Measurements from ENCODE around the gene CD99L2.
"Not testable (repeated sequence)": the region's sequence is repeated elsewhere in the genome, so short reads cannot be mapped to it uniquely, and the experiment has no call there.

CD99L2 gene

GRCh38 chrX:150896632-150897031 is 1.8 kb downstream of the CD99L2 start:
- no peak for DNase-seq (ENCODE audit: low read depth)

- DNase-seq (ENCODE audit: low read depth) = no peak
These were observed 4.5 kb downstream of the CD99L2 start for GRCh38 chrX:150893936-150894335.

- no peak for DNase-seq (ENCODE audit: low read depth)
These were observed 9.3 kb downstream of the CD99L2 start for GRCh38 chrX:150889131-150889530.

- no peak for DNase-seq (ENCODE audit: low read depth)
These were observed 10.5 kb downstream of the CD99L2 start for GRCh38 chrX:150887906-150888465.

GRCh38 chrX:150887268-150887667 is 11.2 kb downstream of the CD99L2 start:
- DNase-seq (ENCODE audit: low read depth) = not testable (repeated sequence)

GRCh38 chrX:150886381-150886780 is 12.1 kb downstream of the CD99L2 start:
- DNase-seq (ENCODE audit: low read depth) = no peak

GRCh38 chrX:150880808-150881165 is 17.7 kb downstream of the CD99L2 start:
- DNase-seq (ENCODE audit: low read depth) = no peak

GRCh38 chrX:150879855-150880807 is 18.3 kb downstream of the CD99L2 start:
- no peak for DNase-seq (ENCODE audit: low read depth)

GRCh38 chrX:150875621-150876020 is 22.8 kb downstream of the CD99L2 start:
- DNase-seq (ENCODE audit: low read depth) = not testable (repeated sequence)

- no peak for DNase-seq (ENCODE audit: low read depth)
These were observed 24.0 kb downstream of the CD99L2 start for GRCh38 chrX:150874448-150874847.

GRCh38 chrX:150873616-150874015 is 24.9 kb downstream of the CD99L2 start:
- DNase-seq (ENCODE audit: low read depth) = no peak

GRCh38 chrX:150872773-150873336 is 25.6 kb downstream of the CD99L2 start:
- DNase-seq (ENCODE audit: low read depth) = no peak

GRCh38 chrX:150871341-150871811 is 27.1 kb downstream of the CD99L2 start:
- DNase-seq (ENCODE audit: low read depth) = no peak

GRCh38 chrX:150870487-150871340 is 27.8 kb downstream of the CD99L2 start:
- DNase-seq (ENCODE audit: low read depth) = no peak

GRCh38 chrX:150870029-150870428 is 28.4 kb downstream of the CD99L2 start:
- DNase-seq (ENCODE audit: low read depth) = no peak

- no peak for DNase-seq (ENCODE audit: low read depth)
These were observed 29.0 kb downstream of the CD99L2 start for GRCh38 chrX:150869450-150869849.

- no peak for DNase-seq (ENCODE audit: low read depth)
These were observed 29.8 kb downstream of the CD99L2 start for GRCh38 chrX:150868625-150869024.

- no peak for DNase-seq (ENCODE audit: low read depth)
These were observed 34.3 kb downstream of the CD99L2 start for GRCh38 chrX:150864127-150864526.

GRCh38 chrX:150863191-150863590 is 35.3 kb downstream of the CD99L2 start:
- DNase-seq (ENCODE audit: low read depth) = no peak

GRCh38 chrX:150857453-150857852 is 41.0 kb downstream of the CD99L2 start:
- DNase-seq (ENCODE audit: low read depth) = no peak

- DNase-seq (ENCODE audit: low read depth) = no peak
These were observed 41.7 kb downstream of the CD99L2 start for GRCh38 chrX:150856785-150857184.

GRCh38 chrX:150856101-150856500 is 42.4 kb downstream of the CD99L2 start:
- DNase-seq (ENCODE audit: low read depth) = no peak

All from activated T-cell treated with anti-CD3 and anti-CD28 coated beads for 48 hours (primary cell).